SK-N-SH (cell line): ENCODE results near the gene YTHDF1. TPM values are rescaled to one million over a fixed set of nuclear protein-coding genes. Genes with fewer than 3 reads are reported as not detected.

Source experiments
- CTCF ChIA-PET: fragments of 300-600, 350-600 bp; formaldehyde crosslinking; extraction: SDS; loops from one replicate; lab custom pipeline; 2021; lab: Yijun Ruan, JAX
- POLR2A ChIA-PET: fragments of 350-600 bp; sonication (Branson Sonifier 250); formaldehyde crosslinking; extraction: SDS; loops from one replicate; lab custom pipeline; 2020; ENCODE audit warnings: antibody characterized with exemption, inconsistent platforms; lab: Yijun Ruan, JAX
- DNase-seq: peaks from one replicate; pipeline ENCODE4 v3.0.0; 2012
- H2AFZ ChIP-seq: fragments of 200-600 bp; sonication (generic); 2 replicates; pipeline ENCODE4 v1.8.1; 2016; ENCODE audit warnings: antibody characterized with exemption, mild to moderate bottlenecking, low read depth
- H3F3A ChIP-seq: fragments of 200-600 bp; sonication (generic); replicated peaks from 2 replicates; pipeline ENCODE3; 2016; ENCODE audit warnings: antibody characterized with exemption, mild to moderate bottlenecking; ENCODE audit not compliant: insufficient read depth
- H3K27ac ChIP-seq, 2 experiments: fragments of 200-500 bp in 1 of 2; fragments of 200-600 bp in 1 of 2; sonication (Bioruptor generic) in 1 of 2; sonication (generic), shearing (Covaris generic) in 1 of 2; 2 replicates each; pipeline versions ENCODE4 v1.5.1 to v1.6.1; 2014 to 2016; ENCODE audit warnings: low read depth in 2 of 2, inconsistent platforms in 1 of 2, low read length in 1 of 2, mild to moderate bottlenecking in 1 of 2, mixed read lengths in 1 of 2
- H3K27me3 ChIP-seq: fragments of 200-600 bp; sonication (generic), shearing (Covaris generic); 2 replicates; pipeline ENCODE4 v1.6.1; 2016; ENCODE audit warnings: mixed run types; ENCODE audit not compliant: insufficient read depth
- H3K36me3 ChIP-seq, 2 experiments: fragments of 200-500 bp in 1 of 2; fragments of 200-600 bp in 1 of 2; sonication (Bioruptor generic) in 1 of 2; sonication (generic) in 1 of 2; replicated peaks in 1 of 2; 2 replicates each; pipeline versions ENCODE3 to v1.5.1; 2014 to 2016; ENCODE audit warnings: low read length in 1 of 2, mild to moderate bottlenecking in 1 of 2; ENCODE audit not compliant: insufficient read depth in 2 of 2, control insufficient read depth in 1 of 2
- H3K4me1 ChIP-seq, 2 experiments: fragments of 200-500 bp in 1 of 2; fragments of 200-600 bp in 1 of 2; sonication (Bioruptor generic) in 1 of 2; sonication (generic), shearing (Covaris generic) in 1 of 2; 2 replicates each; pipeline versions ENCODE4 v1.5.1 to v1.6.1; 2014 to 2016; ENCODE audit warnings: low read depth in 1 of 2, low read length in 1 of 2, mixed run types in 1 of 2; ENCODE audit not compliant: insufficient read depth in 2 of 2, control insufficient read depth in 1 of 2
- H3K4me2 ChIP-seq: fragments of 200-600 bp; sonication (generic), shearing (Covaris generic); 2 replicates; pipeline ENCODE4 v1.6.1; 2017; ENCODE audit warnings: mixed run types
- H3K4me3 ChIP-seq, 2 experiments: fragments of 200-500 bp in 1 of 2; fragments of 200-600 bp in 1 of 2; sonication (Bioruptor generic) in 1 of 2; sonication (generic), shearing (Covaris generic) in 1 of 2; 2 replicates each; pipeline versions ENCODE4 v1.5.1 to v1.8.1; 2014 to 2016; ENCODE audit warnings: low read depth in 2 of 2, inconsistent platforms in 1 of 2, low read length in 1 of 2, mild to moderate bottlenecking in 1 of 2, mixed read lengths in 1 of 2, moderate library complexity in 1 of 2
- H3K79me2 ChIP-seq: fragments of 200-600 bp; sonication (generic); 2 replicates; pipeline ENCODE4 v1.8.1; 2017; ENCODE audit warnings: mild to moderate bottlenecking; ENCODE audit not compliant: insufficient read depth
- H3K9ac ChIP-seq: fragments of 200-600 bp; sonication (generic); 2 replicates; pipeline ENCODE4 v1.6.1; 2017; ENCODE audit warnings: mixed run types
- H3K9me2 ChIP-seq: fragments of 200-600 bp; sonication (generic); 2 replicates; pipeline ENCODE4 v1.6.1; 2017; ENCODE audit warnings: mixed run types
- H3K9me3 ChIP-seq: fragments of 200-600 bp; sonication (generic); 2 replicates; pipeline ENCODE4 v1.6.1; 2017; ENCODE audit warnings: mixed run types, mild to moderate bottlenecking, moderate library complexity
- H4K20me1 ChIP-seq: fragments of 200-600 bp; sonication (generic); 2 replicates; pipeline ENCODE4 v1.6.1; 2017; ENCODE audit warnings: mild to moderate bottlenecking, mixed run types; ENCODE audit not compliant: insufficient read depth
- ELF1 ChIP-seq: IDR thresholded peaks from 2 replicates; pipeline ENCODE4 v1.4.0; 2012
- EP300 ChIP-seq, 2 experiments: IDR thresholded peaks; 2 replicates each; pipeline versions ENCODE4 v1.4.0 to v1.6.1; 2012; ENCODE audit warnings: borderline replicate concordance in 1 of 2, low read depth in 1 of 2, low read length in 1 of 2
- EZH2phosphoT487 ChIP-seq: fragments of 200-600 bp; sonication (generic); IDR thresholded peaks from 2 replicates; pipeline ENCODE4 v1.6.1; 2017; ENCODE audit warnings: low read depth, mixed run types, mild to moderate bottlenecking, antibody characterized with exemption, moderate library complexity, borderline replicate concordance
- FOXJ3 ChIP-seq: sonication (generic); formaldehyde crosslinking; IDR thresholded peaks from 2 replicates; pipeline ENCODE4 v1.5.1; 2020; ENCODE audit warnings: mild to moderate bottlenecking, missing genetic modification reagents
- FOXM1 ChIP-seq: IDR thresholded peaks from 2 replicates; pipeline ENCODE4 v1.4.0; 2012; ENCODE audit warnings: low read depth, mild to moderate bottlenecking
- GABPA ChIP-seq: IDR thresholded peaks from 2 replicates; pipeline ENCODE4 v1.4.0; 2012; ENCODE audit warnings: low read depth, mild to moderate bottlenecking
- MXI1 ChIP-seq: IDR thresholded peaks from 2 replicates; pipeline ENCODE4 v1.6.1; 2012; ENCODE audit warnings: mild to moderate bottlenecking, low read depth, low read length, improper control_type of control experiment
- RAD21 ChIP-seq: IDR thresholded peaks from 2 replicates; pipeline ENCODE4 v1.6.1; 2012; ENCODE audit warnings: mild to moderate bottlenecking, low read length
- TCF12 ChIP-seq: IDR thresholded peaks from 2 replicates; pipeline ENCODE4 v1.4.0; 2012
- WGBS: methylation state at CpG from one replicate; pipeline ENCODE4 v1.1.6; 2017; ENCODE audit warnings: low lambda C conversion rate; 5-methylcytosine and 5-hydroxymethylcytosine counted together
- polyA plus RNA-seq, 3 experiments: library from polyadenylated mRNA; depleted of rRNA; stranded (reverse); fragments of >200 nt; gene quantifications; 2 replicates each; pipeline ENCODE4 v1.2.3, GENCODE V29; 2012
- TF ChIP-seq, protein P1 (sequence below): IDR thresholded peaks from 2 replicates; pipeline ENCODE4 v1.6.1; 2012; ENCODE audit warnings: mild to moderate bottlenecking, low read depth, low read length, moderate library complexity
- TF ChIP-seq, protein P2 (sequence below): IDR thresholded peaks from 2 replicates; pipeline ENCODE4 v1.4.0; 2012; ENCODE audit warnings: low read depth
- TF ChIP-seq, protein P3 (sequence below): fragments of 150-350 bp; IDR thresholded peaks from 2 replicates; pipeline ENCODE4 v1.6.1; 2016; ENCODE audit warnings: mild to moderate bottlenecking, low read depth, low read length
- TF ChIP-seq, protein P4 (sequence below): IDR thresholded peaks from 2 replicates; pipeline ENCODE4 v1.4.0; 2012; ENCODE audit warnings: low read depth, borderline replicate concordance

YTHDF1 gene
- polyA plus RNA-seq, 1 of the 3 experiments (the other 2 are of a cell fraction), result 17.0 TPM

DNA sequence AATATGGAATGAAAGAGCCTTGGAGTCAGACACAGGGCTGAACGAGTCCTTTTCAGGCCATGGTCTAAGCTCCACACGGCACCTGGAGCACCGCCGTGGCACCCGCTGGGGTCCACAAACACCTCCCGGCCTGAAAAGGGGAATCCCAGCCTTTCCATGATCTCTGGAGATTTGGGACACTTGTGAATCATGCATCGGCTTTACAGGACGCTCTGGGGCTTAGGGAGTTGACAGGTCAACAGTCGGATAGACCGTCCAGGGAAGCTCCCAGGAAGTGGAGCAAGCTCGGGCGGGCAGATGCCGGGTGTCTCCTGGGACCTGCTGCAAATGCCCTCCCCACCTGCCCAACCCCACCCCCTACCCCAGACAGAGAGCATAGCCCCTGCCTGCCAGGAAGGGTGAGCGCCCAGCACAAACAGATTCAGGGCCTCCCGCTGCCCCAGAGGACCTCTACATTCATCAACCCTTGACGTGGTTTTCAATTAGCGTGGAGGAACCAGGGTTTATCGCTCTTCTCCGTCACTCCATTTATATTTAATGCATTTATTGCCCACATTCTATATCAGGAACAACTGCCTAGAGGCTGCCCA is 53.6 kb downstream of the YTHDF1 start (continued):
- TF ChIP-seq, protein P1, sequence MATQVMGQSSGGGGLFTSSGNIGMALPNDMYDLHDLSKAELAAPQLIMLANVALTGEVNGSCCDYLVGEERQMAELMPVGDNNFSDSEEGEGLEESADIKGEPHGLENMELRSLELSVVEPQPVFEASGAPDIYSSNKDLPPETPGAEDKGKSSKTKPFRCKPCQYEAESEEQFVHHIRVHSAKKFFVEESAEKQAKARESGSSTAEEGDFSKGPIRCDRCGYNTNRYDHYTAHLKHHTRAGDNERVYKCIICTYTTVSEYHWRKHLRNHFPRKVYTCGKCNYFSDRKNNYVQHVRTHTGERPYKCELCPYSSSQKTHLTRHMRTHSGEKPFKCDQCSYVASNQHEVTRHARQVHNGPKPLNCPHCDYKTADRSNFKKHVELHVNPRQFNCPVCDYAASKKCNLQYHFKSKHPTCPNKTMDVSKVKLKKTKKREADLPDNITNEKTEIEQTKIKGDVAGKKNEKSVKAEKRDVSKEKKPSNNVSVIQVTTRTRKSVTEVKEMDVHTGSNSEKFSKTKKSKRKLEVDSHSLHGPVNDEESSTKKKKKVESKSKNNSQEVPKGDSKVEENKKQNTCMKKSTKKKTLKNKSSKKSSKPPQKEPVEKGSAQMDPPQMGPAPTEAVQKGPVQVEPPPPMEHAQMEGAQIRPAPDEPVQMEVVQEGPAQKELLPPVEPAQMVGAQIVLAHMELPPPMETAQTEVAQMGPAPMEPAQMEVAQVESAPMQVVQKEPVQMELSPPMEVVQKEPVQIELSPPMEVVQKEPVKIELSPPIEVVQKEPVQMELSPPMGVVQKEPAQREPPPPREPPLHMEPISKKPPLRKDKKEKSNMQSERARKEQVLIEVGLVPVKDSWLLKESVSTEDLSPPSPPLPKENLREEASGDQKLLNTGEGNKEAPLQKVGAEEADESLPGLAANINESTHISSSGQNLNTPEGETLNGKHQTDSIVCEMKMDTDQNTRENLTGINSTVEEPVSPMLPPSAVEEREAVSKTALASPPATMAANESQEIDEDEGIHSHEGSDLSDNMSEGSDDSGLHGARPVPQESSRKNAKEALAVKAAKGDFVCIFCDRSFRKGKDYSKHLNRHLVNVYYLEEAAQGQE, result no peak

DNA sequence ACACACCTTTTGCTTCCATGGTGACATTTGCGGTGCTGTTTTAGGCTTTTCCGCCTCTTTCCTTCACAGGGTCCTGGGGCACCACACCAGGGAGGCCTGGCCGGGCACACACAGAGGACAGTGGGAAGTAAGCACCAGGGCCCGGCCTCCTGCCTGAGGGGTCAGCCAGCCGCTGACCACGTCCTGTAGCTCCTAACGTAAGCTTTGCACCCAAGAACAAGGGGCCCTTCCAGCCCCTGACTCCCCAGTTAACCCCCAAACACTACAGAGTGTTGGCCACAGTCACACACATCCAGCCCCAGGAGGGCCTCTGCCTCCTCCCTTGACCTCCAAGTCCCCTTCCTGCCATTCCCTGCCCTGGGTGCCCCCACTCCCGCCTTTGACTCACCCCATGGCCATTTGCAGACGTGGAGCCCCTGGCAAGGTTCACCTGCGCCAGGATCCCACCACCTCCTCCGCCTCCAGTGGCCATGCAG is 54.7 kb downstream of the YTHDF1 start:
- Histone ChIP-seq H3K27ac (no peak overlapping the region), H3K27me3 (peaks cover 19% of the 10 kb centered on the region), H4K20me1 (no peaks in the 10 kb centered on the region), H2AFZ (no peak overlapping the region), H3K4me1 (no peaks in the 10 kb centered on the region), H3K79me2 (no peaks in the 10 kb centered on the region), H3K9me2 (no peaks in the 10 kb centered on the region), H3K9ac (no peak overlapping the region), H3K9me3 (no peaks in the 10 kb centered on the region), H3K4me2 (no peak overlapping the region), H3K36me3 (no peaks in the 10 kb centered on the region), H3F3A (no peaks in the 10 kb centered on the region), H3K4me3 (no peak overlapping the region)
- no peak for DNase-seq
- TF ChIP-seq ELF1 (no peak), FOXM1 (no peak), FOXJ3 (CRISPR knock-in tag) (no peak), RAD21 (no peak), GABPA (no peak), MXI1 (no peak)
- POLR2A ChIA-PET, result no interaction called here
- CTCF ChIA-PET, result no interaction called here
- WGBS, result 29% methylated on average over 9 of the region's 11 CpGs

DNA sequence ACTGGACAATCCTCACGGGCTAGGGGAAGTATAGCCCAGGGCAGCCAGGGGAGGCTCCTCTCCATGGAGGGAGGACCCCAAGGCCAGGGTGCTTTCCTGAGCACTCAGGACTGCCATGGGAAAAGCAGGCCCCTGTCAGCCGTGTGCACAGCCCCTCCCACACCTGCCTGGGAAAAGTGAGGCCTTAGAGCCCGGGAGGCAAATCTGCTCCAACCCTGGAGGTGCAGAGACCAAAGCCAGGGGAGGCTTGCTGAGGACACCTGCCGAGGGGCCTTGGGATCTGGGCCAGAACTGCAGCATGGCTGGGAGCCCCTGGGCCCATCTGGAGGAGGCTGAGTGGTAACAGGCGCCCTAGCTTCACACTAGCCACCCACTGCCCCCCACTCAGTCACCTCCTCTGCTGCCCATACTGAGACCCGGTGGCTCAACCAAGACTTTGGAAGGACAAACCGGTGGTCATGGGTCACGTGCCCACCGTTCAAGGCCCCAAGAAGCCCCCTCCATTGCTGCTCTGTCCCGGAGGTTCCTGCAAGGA is 55.2 kb downstream of the YTHDF1 start:
- no peaks in the 10 kb centered on the region for H3K9me2 ChIP-seq
- 8% methylated on average over 3 of the region's 10 CpGs for WGBS
- DNase-seq, result no peak
- H3K4me1 ChIP-seq, result no peaks in the 10 kb centered on the region
- H2AFZ ChIP-seq, result no peak overlapping the region
- ChIA-PET CTCF (no interaction called here), POLR2A (no interaction called here)
- no peaks in the 10 kb centered on the region for H3K79me2 ChIP-seq
- no peaks in the 10 kb centered on the region for H3F3A ChIP-seq
- H3K36me3 ChIP-seq, result no peaks in the 10 kb centered on the region
- H4K20me1 ChIP-seq, result no peaks in the 10 kb centered on the region
- H3K27ac ChIP-seq, result no peak overlapping the region
- no peak overlapping the region for H3K9ac ChIP-seq
- no peak overlapping the region for H3K4me3 ChIP-seq
- H3K9me3 ChIP-seq, result no peaks in the 10 kb centered on the region
- no peak overlapping the region for H3K4me2 ChIP-seq
- H3K27me3 ChIP-seq, result peaks cover 23% of the 10 kb centered on the region
- TF ChIP-seq TCF12 (no peak), EZH2phosphoT487 (no peak), EP300 (IDR thresholded peaks at IDR 0.05; ENCODE audit: borderline replicate concordance in 1 of 2, low read depth in 1 of 2, low read length in 1 of 2) (no peak)
- TF ChIP-seq, protein P2, sequence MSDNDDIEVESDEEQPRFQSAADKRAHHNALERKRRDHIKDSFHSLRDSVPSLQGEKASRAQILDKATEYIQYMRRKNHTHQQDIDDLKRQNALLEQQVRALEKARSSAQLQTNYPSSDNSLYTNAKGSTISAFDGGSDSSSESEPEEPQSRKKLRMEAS, result no peak
- TF ChIP-seq, protein P3, sequence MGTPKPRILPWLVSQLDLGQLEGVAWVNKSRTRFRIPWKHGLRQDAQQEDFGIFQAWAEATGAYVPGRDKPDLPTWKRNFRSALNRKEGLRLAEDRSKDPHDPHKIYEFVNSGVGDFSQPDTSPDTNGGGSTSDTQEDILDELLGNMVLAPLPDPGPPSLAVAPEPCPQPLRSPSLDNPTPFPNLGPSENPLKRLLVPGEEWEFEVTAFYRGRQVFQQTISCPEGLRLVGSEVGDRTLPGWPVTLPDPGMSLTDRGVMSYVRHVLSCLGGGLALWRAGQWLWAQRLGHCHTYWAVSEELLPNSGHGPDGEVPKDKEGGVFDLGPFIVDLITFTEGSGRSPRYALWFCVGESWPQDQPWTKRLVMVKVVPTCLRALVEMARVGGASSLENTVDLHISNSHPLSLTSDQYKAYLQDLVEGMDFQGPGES, result no peak
- TF ChIP-seq, protein P4, sequence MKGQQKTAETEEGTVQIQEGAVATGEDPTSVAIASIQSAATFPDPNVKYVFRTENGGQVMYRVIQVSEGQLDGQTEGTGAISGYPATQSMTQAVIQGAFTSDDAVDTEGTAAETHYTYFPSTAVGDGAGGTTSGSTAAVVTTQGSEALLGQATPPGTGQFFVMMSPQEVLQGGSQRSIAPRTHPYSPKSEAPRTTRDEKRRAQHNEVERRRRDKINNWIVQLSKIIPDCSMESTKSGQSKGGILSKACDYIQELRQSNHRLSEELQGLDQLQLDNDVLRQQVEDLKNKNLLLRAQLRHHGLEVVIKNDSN, result no peak
